Vagina (tissue), 2 donors: ENCODE measurements around the gene DISP3.

ENCODE experiments used
- POLR2A ChIP-seq, 2 donors: fragments of 450-650 bp; IDR thresholded peaks; one replicate each; pipeline ENCODE4 v1.6.1; 2017; ENCODE audit warnings: antibody characterized with exemption in 2 of 2, mild to moderate bottlenecking in 2 of 2, moderate library complexity in 2 of 2
- POLR2AphosphoS5 ChIP-seq, 2 donors: sonication (generic); formaldehyde crosslinking; IDR thresholded peaks; one replicate each; pipeline ENCODE4 v1.9.0; 2017; ENCODE audit warnings: antibody characterized with exemption in 2 of 2, mild to moderate bottlenecking in 2 of 2, low read depth in 1 of 2; ENCODE audit not compliant: insufficient read depth in 1 of 2
- TF ChIP-seq, protein P1 (sequence below), 3 experiments: fragments of 450-650 bp in 2 of 3; fragments of 200-600 bp in 1 of 3; sonication (generic) in 1 of 3; IDR thresholded peaks; one replicate each; pipeline ENCODE4 v1.5.1; 2017 to 2019; ENCODE audit warnings: antibody characterized with exemption in 3 of 3, mild to moderate bottlenecking in 2 of 3, moderate library complexity in 2 of 3

DNA sequence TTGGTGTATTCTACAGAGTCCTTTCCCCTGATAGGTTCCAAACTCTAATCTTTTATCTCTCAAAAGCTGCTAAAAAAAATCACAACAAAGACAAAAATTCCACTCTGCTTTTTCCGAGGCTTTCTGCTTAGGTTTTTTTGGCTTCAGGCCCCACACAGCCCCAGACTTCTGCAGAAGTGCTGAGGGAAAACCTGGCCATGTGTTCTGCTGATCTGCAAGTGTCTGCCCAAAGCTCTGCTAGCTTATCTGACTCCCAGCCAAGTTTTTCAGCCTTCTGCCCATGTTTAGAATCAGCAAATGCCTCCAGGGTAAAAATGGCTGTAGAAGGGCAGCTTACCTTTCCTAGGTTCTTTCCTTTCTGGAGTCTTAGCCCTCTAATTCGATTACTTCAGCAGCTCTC is 28.4 kb downstream of the DISP3 start:
- TF ChIP-seq, protein P1, sequence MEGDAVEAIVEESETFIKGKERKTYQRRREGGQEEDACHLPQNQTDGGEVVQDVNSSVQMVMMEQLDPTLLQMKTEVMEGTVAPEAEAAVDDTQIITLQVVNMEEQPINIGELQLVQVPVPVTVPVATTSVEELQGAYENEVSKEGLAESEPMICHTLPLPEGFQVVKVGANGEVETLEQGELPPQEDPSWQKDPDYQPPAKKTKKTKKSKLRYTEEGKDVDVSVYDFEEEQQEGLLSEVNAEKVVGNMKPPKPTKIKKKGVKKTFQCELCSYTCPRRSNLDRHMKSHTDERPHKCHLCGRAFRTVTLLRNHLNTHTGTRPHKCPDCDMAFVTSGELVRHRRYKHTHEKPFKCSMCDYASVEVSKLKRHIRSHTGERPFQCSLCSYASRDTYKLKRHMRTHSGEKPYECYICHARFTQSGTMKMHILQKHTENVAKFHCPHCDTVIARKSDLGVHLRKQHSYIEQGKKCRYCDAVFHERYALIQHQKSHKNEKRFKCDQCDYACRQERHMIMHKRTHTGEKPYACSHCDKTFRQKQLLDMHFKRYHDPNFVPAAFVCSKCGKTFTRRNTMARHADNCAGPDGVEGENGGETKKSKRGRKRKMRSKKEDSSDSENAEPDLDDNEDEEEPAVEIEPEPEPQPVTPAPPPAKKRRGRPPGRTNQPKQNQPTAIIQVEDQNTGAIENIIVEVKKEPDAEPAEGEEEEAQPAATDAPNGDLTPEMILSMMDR (IDR thresholded peaks at IDR 0.05), result no peak
- TF ChIP-seq POLR2A (IDR thresholded peaks at IDR 0.05) (no peak), POLR2AphosphoS5 (IDR thresholded peaks at IDR 0.05; ENCODE audit: insufficient read depth in 1 of 2, low read depth in 1 of 2) (no peak)
